Measurements from ENCODE around the gene EFNA1.
"Not testable (repeated sequence)": the region's sequence is repeated elsewhere in the genome, so short reads cannot be mapped to it uniquely, and the experiment has no call there.

Gene EFNA1

GRCh38 chr1:155092641-155093040, 35.0 kb upstream of the EFNA1 start:
- no peak for DNase-seq

- no peak for DNase-seq
These were observed 33.6 kb upstream of the EFNA1 start for GRCh38 chr1:155093911-155094621.

GRCh38 chr1:155094622-155094948, 33.1 kb upstream of the EFNA1 start:
- no peak for DNase-seq

GRCh38 chr1:155099331-155099730, 28.3 kb upstream of the EFNA1 start:
- DNase-seq = no peak

- DNase-seq = no peak
These were observed 24.4 kb upstream of the EFNA1 start for GRCh38 chr1:155103325-155103724.

GRCh38 chr1:155104605-155105534, 22.8 kb upstream of the EFNA1 start:
- DNase-seq = no peak

- DNase-seq = no peak
These were observed 22.1 kb upstream of the EFNA1 start for GRCh38 chr1:155105604-155106011.

GRCh38 chr1:155106862-155107261, 20.8 kb upstream of the EFNA1 start:
- no peak for DNase-seq

- DNase-seq = no peak
These were observed 20.1 kb upstream of the EFNA1 start for GRCh38 chr1:155107309-155108264.

GRCh38 chr1:155108296-155108695, 19.4 kb upstream of the EFNA1 start:
- no peak for DNase-seq

GRCh38 chr1:155110381-155110780, 17.3 kb upstream of the EFNA1 start:
- no peak for DNase-seq

GRCh38 chr1:155110826-155111225, 16.9 kb upstream of the EFNA1 start:
- no peak for DNase-seq

- no peak for DNase-seq
These were observed 14.2 kb upstream of the EFNA1 start for GRCh38 chr1:155113450-155113980.

GRCh38 chr1:155116113-155116764, 11.4 kb upstream of the EFNA1 start:
- DNase-seq = no peak

- DNase-seq = no peak
These were observed 10.1 kb upstream of the EFNA1 start for GRCh38 chr1:155117610-155118009.

- not testable (repeated sequence) for DNase-seq
These were observed 9.6 kb upstream of the EFNA1 start for GRCh38 chr1:155118090-155118489.

GRCh38 chr1:155120253-155120652, 7.4 kb upstream of the EFNA1 start:
- DNase-seq = no peak

- DNase-seq = no peak
These were observed 6.4 kb upstream of the EFNA1 start for GRCh38 chr1:155121249-155121648.

- no peak for DNase-seq
These were observed 5.4 kb upstream of the EFNA1 start for GRCh38 chr1:155122308-155122707.

GRCh38 chr1:155123801-155124200, 3.9 kb upstream of the EFNA1 start:
- no peak for DNase-seq

GRCh38 chr1:155124503-155125463, 2.9 kb upstream of the EFNA1 start:
- no peak for DNase-seq
